Measurements from ENCODE around the gene TMEM222. TPM values are rescaled to one million over a fixed set of nuclear protein-coding genes. Genes with fewer than 3 reads are reported as not detected.

Gene TMEM222
- total RNA-seq, 2 donors from 2014 or later = 29.2 to 30.2 TPM

DNA sequence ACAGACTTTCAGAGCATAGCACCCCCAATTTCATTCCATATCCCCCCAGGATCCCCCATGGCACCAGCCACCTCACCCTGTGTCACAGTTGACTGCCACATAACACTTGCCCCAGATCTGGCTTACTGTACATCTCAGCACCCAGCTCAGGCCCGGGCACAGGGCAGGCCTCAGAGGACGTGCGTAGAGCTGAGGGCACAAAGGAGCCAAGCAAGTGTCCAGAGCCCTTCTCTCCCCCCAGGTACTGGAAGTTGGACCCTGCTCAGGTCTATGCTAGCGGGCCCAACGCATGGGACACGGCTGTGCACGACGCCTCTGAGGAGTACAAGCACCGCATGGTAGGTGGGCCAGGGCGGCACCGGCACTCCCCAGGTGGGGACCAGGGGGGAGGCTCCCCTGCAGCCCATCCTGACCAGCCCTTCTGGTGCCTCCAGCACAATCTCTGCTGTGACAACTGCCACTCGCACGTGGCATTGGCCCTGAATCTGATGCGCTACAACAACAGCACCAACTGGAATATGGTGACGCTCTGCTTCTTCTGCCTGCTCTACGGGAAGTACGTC, 11.8 kb downstream of the TMEM222 start:
- DNase-seq (no peak), ATAC-seq (no peak)
- intact Hi-C loops (cut with DNase I, micrococcal nuclease) = loop anchor here in 1 of 2 donors (10.0 kb wide), 1 partner anchor 51 kb away; the partner anchor contains the start of gene CD164L2

DNA sequence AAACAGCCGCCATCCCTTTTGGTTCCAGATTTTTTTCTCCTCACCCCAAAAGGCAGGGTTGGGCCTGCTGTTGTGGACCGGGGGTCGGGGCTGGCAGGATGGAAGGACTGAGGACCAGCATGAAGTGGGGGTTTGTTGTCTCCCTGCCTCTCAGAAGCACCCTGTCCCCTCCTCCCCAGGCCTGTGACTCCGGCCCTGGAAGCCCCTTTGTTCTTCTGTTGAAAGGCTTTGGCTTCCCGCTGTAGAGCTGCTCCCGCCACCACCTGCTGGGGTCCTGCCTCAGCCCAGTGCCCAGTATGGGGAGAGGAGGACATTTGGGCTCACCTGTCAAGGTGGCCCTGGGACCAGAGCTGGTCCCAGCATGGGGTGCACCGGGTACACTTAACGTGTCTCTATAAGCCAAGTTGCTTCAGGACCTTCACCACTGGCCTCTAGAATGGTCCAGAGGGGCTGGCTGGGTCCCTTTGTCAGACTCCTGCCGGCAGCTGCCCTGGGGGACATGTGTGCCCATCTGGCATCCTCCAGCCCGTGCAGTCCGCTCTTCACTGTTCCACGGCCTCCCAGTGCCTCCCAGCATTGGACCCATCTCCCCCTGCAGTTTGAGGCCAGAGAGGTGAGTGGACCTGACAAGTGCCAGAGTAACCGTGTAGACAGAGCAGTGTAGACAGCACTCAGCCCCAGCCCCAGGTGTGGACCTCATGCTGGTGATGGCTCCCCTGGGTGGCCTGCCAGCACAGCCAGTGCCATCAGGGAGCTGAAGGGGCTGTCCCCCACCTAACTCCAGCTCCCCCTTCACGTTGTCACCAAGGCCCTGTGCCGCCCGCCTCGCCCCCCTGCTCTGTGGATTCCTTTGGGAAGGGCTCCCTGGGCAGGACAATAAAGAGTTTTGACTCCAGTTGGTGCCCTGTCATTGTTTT, 13.8 kb downstream of the TMEM222 start:
- intact Hi-C loops (cut with DNase I, micrococcal nuclease) = loop anchor here in 1 of 2 donors (10.0 kb wide), 1 partner anchor 49 kb away; the partner anchor contains the start of gene CD164L2
- ATAC-seq (no peak), DNase-seq (no peak)

DNA sequence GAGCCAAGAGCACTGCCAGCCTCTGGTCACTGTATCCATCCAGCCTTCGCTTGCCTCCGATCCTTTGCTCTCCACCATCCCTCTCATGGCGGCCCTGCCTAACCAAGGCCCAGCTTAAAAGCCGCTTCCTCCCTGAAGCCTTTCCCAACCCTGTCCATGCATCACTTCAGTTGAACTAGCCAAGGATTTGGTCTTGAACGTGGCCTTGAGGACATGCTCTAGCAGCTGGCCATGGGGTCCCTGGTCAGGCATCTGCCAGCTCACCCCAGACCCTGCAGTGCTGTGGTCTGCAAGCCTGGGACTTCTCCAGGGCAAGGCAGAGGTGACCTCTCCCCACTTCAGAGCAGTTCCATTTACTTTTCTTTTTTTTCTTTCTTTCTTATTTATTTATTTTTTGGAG, 14.8 kb downstream of the TMEM222 start:
- intact Hi-C loops (cut with DNase I, micrococcal nuclease) = loop anchor here in 1 of 2 donors (10.0 kb wide), 1 partner anchor 48 kb away; the partner anchor contains the start of gene CD164L2
- DNase-seq = no peak

DNA sequence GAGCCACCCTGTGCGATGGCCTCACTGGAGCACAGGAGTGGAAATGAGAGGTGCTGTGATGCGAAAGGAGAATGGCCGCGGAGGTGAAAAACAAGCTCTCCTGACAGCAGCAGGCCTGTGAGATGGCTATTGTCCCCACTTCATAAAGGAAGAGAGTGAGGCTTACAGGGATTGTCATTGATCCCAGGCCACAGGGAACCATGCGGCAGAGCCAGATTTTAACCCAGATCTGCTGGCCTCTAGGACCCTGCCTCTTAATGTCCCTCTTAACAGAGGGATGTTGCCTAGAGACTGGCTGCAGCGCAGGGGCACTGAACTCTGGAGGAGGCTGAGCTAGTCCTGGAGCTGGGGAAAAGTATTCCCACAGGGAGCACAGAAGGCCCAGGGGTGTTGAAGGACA, 16.8 kb downstream of the TMEM222 start:
- intact Hi-C loops (cut with DNase I, micrococcal nuclease) = loop anchor here in 1 of 2 donors (10.0 kb wide), 1 partner anchor 46 kb away; the partner anchor contains the start of gene CD164L2
- ATAC-seq (no peak), DNase-seq (no peak)

More for the DNA sequence above, 14.8 kb downstream of the TMEM222 start:
- ATAC-seq = no peak

DNA sequence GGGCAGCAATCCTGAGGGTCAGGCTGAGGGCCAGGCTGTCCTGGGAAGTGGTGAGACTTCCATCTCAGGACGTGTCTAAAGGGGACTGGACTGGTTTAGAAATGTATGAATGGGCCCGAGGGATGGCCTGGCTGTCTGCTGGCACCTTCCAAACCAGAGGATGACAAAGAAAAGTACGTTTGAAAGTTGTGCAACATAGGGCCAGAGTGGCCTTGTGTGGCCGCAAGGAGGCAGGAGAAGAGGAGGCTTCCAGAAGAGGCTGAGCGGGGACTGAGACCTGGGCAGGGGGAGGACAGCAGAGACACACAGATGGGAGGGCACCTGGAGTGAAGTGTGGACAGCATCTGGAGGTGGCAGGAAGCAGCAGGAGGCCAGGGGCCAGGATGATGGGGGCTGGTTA, 17.2 kb downstream of the TMEM222 start:
- intact Hi-C loops (cut with DNase I, micrococcal nuclease) = loop anchor here in 1 of 2 donors (10.0 kb wide), 1 partner anchor 46 kb away; the partner anchor contains the start of gene CD164L2
- no peak for ATAC-seq
- DNase-seq = no peak

DNA sequence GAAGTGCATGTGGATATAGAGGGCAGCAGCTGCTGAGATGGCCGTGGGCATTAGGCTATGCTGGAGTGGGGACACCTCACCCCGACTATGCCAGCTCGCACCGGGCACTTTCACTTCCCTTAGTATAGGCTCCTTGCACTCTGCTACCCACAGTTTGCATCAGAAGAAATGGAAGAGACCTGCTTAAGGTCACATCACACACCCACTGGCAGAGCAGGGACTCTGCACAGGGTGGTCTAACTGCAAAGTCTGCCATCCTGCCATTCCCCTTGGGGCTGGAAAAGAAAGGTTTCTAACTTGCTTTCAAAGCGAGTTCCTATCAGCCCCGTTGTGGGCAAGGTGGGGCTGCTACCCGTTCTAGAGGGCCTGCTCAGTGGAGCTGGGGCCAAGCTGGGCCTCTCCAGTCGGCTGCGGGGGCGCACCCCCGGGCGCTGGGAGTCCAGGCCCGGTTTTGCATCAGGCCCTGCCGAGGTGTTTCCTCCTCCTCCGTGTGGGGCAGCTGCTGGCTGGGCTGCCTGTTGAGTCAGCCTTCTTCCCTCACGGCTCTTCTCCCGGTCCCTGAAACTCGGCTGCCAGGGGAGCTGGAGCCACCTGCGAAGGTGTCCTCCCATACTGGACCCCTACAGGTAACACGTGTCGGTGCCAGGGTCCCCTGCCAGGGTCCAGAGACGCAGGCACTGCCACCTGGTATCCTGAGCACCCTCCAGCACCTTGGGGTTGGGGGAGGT, 19.7 kb downstream of the TMEM222 start, which contains the start of gene SYTL1:
SYTL1 (plus strand) TSS at position 498 of the 728 bp plus-strand sequence. CDS start 3,313 bp downstream, outside the sequence.
- DNase-seq (peak in 1 of 2 donors; percentile 75), ATAC-seq (peak; percentile 87)
- intact Hi-C loops (cut with DNase I, micrococcal nuclease) = no loop called here

DNA sequence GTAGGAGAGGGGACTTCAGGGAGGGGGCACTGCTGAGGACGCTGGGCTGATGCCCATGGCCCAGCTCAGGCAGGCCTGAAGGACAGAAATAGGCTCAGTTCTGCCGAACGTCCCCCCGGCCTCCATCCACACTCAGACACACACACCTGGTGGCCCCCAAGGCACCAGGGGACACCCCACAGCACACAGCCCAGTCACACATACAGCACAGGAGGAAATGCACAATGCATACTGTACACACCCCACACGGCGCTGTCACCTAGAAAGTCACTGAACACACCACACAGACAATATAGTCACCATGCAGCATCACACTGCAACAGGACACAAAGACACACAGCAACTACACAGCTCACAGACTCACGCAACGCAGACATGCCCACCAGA, 20.4 kb downstream of the TMEM222 start:
- intact Hi-C loops (cut with DNase I, micrococcal nuclease) = no loop called here
- no peak for DNase-seq
- peak; percentile 55 for ATAC-seq

DNA sequence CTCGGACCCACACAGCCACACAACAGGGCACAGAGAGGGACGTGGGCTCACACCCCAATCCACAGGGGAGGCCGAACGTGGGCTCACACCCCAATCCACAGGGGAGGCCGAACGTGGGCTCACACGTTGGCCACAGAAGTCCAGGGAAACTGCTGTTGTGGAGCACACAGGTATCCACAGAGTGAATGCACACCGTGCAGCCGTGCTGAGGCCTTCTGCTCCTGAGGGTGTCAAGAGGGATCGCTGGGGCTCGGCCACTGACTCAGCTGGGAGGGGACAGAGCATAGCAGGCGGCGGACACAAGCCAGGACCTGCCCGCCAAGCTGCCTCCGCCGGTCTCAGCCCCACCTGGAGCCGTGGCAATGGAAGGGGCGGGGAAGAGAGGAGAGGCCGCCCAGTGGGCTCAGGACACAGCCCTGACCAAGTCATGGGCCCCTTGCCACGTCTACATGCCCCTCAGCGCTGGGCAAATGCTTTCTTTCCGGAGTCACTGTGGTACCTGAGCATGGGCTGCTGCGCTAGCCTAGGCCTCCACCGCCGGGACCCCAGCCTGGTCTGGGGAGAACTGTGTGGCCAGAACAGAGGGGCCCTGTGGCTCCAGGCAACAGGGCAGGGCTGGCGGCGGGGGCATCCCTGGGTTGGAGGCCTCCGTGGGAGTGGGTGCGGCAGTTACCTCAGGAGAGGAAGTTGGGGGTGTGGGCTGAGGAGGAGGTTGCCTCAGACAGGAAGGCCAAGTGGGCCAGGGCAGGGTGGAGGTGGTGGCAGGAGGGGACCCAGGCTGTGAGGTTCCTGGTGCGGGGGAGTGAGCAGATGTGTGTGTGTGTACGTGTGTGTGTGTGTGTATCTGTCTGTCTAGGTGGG, 21.0 kb downstream of the TMEM222 start:
- intact Hi-C loops (cut with DNase I, micrococcal nuclease) = no loop called here
- ATAC-seq (peak; percentile 57), DNase-seq (peak in 1 of 2 donors; percentile 63)

DNA sequence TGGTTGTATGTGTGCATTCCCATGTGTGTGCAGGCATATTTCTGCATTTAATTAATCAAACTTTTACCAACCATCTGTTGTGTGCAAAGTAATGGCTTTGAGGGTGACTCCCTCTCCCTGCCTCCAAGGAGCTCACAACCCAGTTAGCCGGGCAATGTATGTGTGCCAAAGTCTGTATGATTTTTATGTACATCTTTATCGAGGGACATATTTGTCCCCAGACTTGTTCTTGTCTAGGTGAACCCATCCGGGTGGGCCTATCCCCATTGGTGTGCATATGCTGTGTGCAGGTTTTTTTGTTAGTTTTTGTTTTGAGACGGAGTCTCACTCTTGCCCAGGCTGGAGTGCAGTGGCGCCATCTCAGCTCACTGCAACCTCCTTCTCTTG, 21.7 kb downstream of the TMEM222 start:
- ATAC-seq (no peak), DNase-seq (no peak)
- intact Hi-C loops (cut with DNase I, micrococcal nuclease) = no loop called here

DNA sequence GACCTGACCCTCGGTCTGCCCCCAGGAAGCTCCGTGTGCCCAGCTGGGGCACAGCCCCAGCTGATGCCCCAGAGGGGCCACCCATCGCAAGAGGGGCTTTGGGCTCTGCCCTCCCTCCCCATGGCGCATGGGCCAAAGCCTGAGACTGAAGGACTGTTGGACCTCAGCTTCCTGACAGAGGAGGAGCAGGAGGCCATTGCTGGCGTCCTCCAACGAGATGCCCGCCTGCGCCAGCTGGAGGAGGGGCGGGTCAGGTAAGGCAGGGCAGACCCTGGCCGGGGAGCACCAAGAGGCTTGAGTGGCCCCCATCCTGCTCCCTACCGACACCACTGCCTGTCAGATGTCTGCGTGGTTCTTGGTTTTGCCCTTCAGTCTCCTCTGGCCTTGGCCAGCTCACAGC, 23.3 kb downstream of the TMEM222 start:
- intact Hi-C loops (cut with DNase I, micrococcal nuclease) = no loop called here
- ATAC-seq (no peak), DNase-seq (no peak)

DNA sequence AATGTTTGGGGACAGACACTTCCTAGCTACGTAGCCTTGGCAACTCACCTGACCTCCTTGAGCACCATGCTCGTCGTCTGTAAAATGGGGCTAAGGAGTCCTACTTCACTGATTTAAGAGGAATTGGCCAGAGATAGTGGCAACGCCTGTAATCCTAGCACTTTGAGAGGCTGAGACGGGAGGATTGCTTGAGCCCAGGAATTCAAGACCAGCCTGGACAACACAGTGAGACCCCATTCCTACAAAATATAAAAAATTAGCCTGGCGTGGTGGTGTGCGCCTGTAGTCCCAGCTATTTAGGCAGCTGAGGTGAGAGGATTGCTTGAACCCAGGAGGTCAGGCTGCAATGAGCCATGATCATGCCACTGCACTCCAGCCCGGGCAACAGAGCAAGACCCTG, 24.4 kb downstream of the TMEM222 start:
- intact Hi-C loops (cut with DNase I, micrococcal nuclease) = no loop called here
- DNase-seq (no peak), ATAC-seq (no peak)

DNA sequence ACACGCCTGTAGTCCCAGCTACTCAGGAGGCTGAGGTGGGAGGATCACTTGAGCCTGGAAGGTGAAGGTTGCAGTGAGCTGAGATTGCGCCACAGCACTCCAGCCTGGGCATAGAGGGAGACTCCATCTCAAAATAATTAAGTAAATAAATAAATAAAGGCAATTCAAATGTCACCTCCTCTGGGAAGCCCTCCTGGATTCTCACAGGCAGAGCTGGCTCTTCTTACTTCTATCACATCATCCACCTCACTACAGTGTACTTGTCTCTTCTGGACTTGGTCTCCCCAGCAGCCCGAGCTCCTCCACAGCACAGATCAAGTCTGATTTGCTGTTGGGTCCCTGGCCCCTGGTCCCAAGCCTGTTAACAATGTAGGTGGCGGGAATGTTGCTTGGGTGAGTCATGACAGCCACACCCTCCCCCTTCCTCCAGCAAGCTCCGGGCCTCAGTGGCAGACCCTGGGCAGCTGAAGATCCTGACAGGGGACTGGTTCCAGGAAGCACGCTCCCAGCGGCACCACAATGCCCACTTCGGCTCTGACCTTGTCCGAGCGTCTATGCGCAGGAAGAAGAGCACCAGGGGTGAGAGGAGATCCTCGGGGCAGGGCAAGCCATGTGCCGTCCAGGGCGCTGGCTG, 25.1 kb downstream of the TMEM222 start:
- no peak for ATAC-seq
- intact Hi-C loops (cut with DNase I, micrococcal nuclease) = no loop called here
- no peak for DNase-seq

DNA sequence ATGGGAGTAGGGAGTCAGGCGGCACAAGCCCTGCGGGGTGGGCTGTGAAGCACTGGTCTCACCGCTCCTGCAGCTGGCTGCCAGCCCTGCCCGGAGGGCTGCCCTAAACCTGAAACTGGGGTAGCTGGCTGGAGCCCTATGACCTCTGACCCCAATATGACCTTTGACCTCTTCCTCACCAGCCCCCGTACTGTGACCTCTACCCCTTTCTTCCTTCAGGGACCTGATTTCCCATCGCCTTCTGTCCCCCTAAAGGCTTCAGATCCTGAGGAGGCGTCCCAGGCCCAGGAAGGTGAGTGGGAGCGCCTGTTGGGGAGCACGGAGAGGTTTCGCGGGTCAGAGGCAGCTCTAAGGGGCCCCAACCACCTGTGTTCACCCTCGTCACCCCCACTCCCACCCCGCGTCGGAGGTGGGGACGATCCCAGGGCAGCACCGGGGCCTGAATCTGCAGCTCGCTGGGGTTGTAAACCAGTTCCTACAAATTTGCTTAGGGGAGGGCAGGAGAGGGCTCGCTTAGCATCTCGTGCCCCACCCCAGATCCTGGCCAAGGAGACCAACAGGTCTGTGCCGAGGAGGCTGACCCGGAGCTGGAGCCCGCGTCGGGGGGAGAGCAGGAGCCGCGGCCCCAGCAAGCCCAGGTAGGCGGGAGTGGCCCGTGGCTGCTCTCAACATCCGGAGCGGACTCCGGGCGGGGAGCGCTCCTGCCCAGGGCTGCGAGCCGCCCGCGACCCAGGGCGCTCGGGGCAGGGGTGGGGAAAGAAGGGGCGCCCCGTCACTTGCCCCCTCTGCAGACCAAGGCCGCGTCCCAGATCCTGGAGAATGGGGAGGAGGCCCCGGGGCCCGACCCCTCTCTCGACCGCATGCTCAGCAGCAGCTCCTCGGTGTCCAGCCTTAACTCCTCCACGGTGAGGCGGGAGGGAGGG, 27.2 kb downstream of the TMEM222 start:
- intact Hi-C loops (cut with DNase I, micrococcal nuclease) = no loop called here
- DNase-seq = peak; percentile 79 to 81

DNA sequence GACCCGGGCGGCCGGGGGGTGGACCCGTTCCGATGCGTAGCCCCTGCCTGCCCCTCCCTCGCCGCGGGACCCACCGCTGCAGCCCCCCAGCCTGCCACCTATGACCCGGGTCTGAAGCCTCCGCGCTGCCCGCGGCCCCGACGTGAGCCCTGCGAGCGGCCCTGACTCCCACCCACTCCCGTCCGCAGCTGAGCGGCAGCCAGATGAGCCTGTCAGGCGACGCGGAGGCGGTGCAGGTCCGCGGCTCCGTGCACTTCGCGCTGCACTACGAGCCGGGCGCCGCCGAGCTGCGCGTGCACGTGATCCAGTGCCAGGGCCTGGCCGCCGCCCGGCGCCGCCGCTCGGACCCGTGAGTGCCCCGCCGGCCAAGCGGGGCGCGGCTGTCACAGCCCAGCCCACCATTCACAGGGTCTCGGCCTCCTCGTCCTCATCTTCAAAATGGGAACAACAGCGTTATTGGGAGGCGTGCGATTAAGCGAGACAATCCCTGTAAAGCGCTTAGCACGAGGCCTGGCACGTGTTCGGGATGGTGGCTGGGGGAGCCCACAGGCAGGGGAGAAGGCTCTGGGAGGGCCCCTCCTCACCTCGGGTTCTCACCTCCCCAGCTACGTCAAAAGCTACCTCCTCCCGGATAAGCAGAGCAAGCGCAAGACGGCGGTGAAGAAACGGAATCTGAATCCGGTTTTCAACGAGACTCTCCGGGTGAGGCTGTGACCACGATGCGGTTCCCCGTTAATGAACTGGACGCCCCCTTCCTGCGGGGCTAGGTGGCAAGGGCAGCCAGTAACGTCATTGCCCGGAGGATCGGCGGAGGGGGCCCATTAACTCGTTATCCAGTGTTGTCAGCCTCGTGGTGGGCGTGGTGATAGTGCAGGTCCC, 28.1 kb downstream of the TMEM222 start:
- peak; percentile 84 for ATAC-seq
- intact Hi-C loops (cut with DNase I, micrococcal nuclease) = no loop called here
- peak; percentile 71 to 79 for DNase-seq

More for the DNA sequence above, 27.2 kb downstream of the TMEM222 start:
- ATAC-seq = peak; percentile 86

DNA sequence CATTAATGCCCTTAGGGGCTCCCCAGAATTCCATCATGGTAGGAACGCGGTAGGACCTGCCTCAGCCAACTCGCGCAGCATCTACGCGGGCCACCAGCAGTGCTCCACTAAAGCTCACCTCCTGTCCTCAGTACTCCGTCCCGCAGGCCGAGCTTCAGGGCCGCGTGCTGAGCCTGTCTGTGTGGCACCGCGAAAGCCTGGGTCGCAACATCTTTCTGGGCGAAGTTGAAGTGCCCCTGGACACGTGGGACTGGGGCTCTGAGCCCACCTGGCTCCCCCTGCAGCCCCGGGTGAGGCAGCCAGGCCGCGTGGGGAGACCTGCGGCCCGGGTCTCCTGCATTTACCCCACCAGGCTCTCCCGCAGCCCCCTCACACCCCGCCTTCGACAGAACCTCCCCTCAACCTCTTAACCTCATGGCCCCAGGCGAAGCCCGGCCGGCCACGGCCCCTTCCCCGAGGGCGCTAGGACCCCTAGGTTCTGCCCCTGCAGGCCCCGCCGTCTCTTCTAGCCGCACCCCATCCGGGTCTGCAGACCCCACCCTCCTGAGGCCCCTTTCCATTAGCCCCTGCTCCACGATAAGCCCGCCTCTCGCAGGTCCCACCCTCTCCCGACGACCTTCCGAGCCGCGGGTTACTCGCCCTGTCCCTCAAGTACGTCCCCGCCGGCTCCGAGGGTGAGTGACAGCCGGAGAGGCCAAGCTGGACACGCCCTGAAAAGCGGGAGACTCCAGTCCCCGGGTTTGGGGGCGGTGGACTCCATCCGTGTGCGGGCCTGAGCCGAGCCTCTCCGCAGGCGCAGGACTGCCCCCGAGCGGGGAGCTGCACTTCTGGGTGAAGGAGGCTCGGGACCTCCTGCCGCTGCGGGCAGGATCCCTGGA, 28.9 kb downstream of the TMEM222 start:
- intact Hi-C loops (cut with DNase I, micrococcal nuclease) = no loop called here
- DNase-seq = peak in 1 of 2 donors; percentile 55
- ATAC-seq = peak; percentile 16
